GM19193 (cell line): Measurements from ENCODE around the gene CADM3.

Experiments used
- POLR2A ChIP-seq: IDR thresholded peaks from 4 replicates; pipeline ENCODE4 v1.6.1; 2011; ENCODE audit not compliant: insufficient read depth, insufficient read length; ENCODE audit errors: extremely low read depth

Gene CADM3

GRCh38 chr1:159171254-159171687 lies at the start of gene CADM3:
CADM3 (plus strand) TSS chr1:159171615; CDS start chr1:159171766, 151 bp downstream.
- no peak for TF ChIP-seq POLR2A

GRCh38 chr1:159122005-159122621 lies 49.3 kb upstream of the CADM3 start:
- TF ChIP-seq POLR2A = no peak

GRCh38 chr1:159123587-159123986 lies 47.8 kb upstream of the CADM3 start:
- no peak for TF ChIP-seq POLR2A

GRCh38 chr1:159132271-159132881 lies 39.0 kb upstream of the CADM3 start:
- TF ChIP-seq POLR2A = no peak

- no peak for TF ChIP-seq POLR2A
These were observed 30.9 kb upstream of the CADM3 start for GRCh38 chr1:159140474-159140873.

- no peak for TF ChIP-seq POLR2A
These were observed 29.6 kb upstream of the CADM3 start for GRCh38 chr1:159141584-159142390.

GRCh38 chr1:159142391-159142663 lies 29.1 kb upstream of the CADM3 start:
- TF ChIP-seq POLR2A = no peak

- no peak for TF ChIP-seq POLR2A
These were observed 28.5 kb upstream of the CADM3 start for GRCh38 chr1:159142726-159143510.

- no peak for TF ChIP-seq POLR2A
These were observed 26.8 kb upstream of the CADM3 start for GRCh38 chr1:159144571-159144970.

GRCh38 chr1:159146980-159147379 lies 24.4 kb upstream of the CADM3 start:
- no peak for TF ChIP-seq POLR2A

- TF ChIP-seq POLR2A = no peak
These were observed 19.4 kb upstream of the CADM3 start for GRCh38 chr1:159152031-159152430.

- TF ChIP-seq POLR2A = no peak
These were observed 10.3 kb upstream of the CADM3 start for GRCh38 chr1:159161001-159161718.

- TF ChIP-seq POLR2A = no peak
These were observed 9.7 kb upstream of the CADM3 start for GRCh38 chr1:159161719-159162026.

- TF ChIP-seq POLR2A = no peak
These were observed 8.7 kb upstream of the CADM3 start for GRCh38 chr1:159162516-159163265.
